DMS 273 (cell line): Measurements from ENCODE around the gene FBLN1.

Experiments
- DNase-seq: peaks from one replicate; lab custom pipeline; 2025; ENCODE audit not compliant: unreplicated experiment; lab: John Stamatoyannopoulos, UW

The FBLN1 gene

GRCh38 chr22:45631140-45631840 is 128.6 kb downstream of the FBLN1 start:
- DNase-seq, result no peak

GRCh38 chr22:45631841-45632238 is 129.2 kb downstream of the FBLN1 start:
- DNase-seq, result no peak

GRCh38 chr22:45632791-45633515 is 130.3 kb downstream of the FBLN1 start:
- DNase-seq, result no peak

- DNase-seq, result no peak
Observed at GRCh38 chr22:45636683-45637082, 134.0 kb downstream of the FBLN1 start.

GRCh38 chr22:45638197-45638596 is 135.5 kb downstream of the FBLN1 start:
- DNase-seq, result no peak

GRCh38 chr22:45638834-45639746 is 136.4 kb downstream of the FBLN1 start:
- no peak for DNase-seq

- no peak for DNase-seq
Observed at GRCh38 chr22:45639747-45640102, 137.0 kb downstream of the FBLN1 start.

- no peak for DNase-seq
Observed at GRCh38 chr22:45640291-45640940, 137.7 kb downstream of the FBLN1 start.

GRCh38 chr22:45640941-45641621 is 138.4 kb downstream of the FBLN1 start:
- no peak for DNase-seq

- DNase-seq, result no peak
Observed at GRCh38 chr22:45642986-45643385, 140.3 kb downstream of the FBLN1 start.

- no peak for DNase-seq
Observed at GRCh38 chr22:45644714-45645113, 142.0 kb downstream of the FBLN1 start.

GRCh38 chr22:45645150-45645525 is 142.5 kb downstream of the FBLN1 start:
- no peak for DNase-seq

- DNase-seq, result peak; percentile 64
Observed at GRCh38 chr22:45645526-45646414, 143.1 kb downstream of the FBLN1 start.

GRCh38 chr22:45647532-45648225 is 145.0 kb downstream of the FBLN1 start:
- no peak for DNase-seq

GRCh38 chr22:45648301-45649117 is 145.8 kb downstream of the FBLN1 start:
- peak; percentile 13 for DNase-seq

GRCh38 chr22:45649809-45650208 is 147.1 kb downstream of the FBLN1 start:
- no peak for DNase-seq

- no peak for DNase-seq
Observed at GRCh38 chr22:45650721-45651120, 148.0 kb downstream of the FBLN1 start.
